GM19455 (cell line): ENCODE data around the gene MORN5.
"Not testable (repeated sequence)": the region's sequence is repeated elsewhere in the genome, so short reads cannot be mapped to it uniquely, and the experiment has no call there.

Experiments used
- ATAC-seq: cut with Tn5 transposase; IDR thresholded peaks from one replicate; pipeline ENCODE4 v1.9.1; 2021; ENCODE audit not compliant: unreplicated experiment

Gene MORN5

GRCh38 chr9:122159026-122159924, at the start of gene MORN5, which contains the start of gene NDUFA8:
TSS of gene MORN5 (plus strand) at chr9:122159908. CDS start at chr9:122159973, 65 bp downstream.
TSS of gene NDUFA8 (minus strand) at chr9:122159779. CDS start at chr9:122159677, 102 bp downstream.
- ATAC-seq, result peak; percentile 93

GRCh38 chr9:122110100-122110833, 49.4 kb upstream of the MORN5 start:
- no peak for ATAC-seq

DNA sequence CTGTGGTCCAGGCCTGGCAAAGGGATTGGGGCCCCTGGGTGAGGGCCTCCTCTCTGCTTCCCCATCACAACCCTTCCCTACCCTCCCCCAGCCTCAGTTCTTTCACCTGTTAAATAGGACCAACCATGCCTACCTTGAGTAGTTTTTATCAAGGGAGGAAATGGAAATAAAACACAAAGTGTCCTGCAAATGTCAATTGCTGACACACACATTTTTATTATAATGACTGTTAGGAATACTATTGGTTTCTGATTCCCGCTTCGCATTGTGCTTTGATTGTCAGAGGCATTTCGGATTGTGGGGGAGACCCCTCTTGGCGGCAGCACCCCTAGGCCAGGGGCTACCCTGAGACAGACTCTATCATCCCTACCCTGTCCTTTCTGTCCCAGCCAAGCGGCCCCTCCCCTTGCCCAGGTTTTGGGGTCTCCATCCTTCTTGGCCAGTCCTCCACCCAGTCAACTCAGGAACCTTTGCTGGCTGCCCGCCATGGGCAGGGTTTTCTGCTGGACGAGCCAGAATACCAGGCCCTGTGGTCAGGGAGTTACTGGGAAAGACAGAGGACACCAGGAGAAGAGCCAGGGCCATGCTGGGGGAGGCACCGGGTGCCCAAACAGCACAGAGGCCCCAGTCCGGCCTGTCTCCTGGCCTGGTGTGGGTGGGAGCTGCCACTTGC, 48.2 kb upstream of the MORN5 start:
- ATAC-seq, result no peak

DNA sequence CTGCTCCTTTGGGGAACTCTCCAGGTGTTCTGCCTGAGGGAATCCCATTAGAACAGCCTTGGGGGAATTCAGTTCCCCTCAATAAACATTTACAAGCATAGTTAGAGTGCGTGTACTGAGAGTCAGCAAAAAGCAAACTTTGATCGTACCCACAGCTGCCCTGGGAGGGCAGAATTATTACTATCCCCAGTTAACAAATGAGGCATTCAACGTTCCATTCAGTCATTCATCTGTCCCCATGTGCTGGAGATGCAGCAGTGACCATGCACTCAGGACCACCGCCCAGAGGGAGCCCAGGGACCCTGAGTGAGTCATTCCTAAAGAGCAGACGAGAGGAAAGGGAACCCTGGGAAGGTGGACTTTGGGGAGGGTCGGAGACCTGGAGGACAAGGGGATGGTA, 47.5 kb upstream of the MORN5 start:
- no peak for ATAC-seq

- no peak for ATAC-seq
Measured at GRCh38 chr9:122113574-122113973, 46.1 kb upstream of the MORN5 start.

DNA sequence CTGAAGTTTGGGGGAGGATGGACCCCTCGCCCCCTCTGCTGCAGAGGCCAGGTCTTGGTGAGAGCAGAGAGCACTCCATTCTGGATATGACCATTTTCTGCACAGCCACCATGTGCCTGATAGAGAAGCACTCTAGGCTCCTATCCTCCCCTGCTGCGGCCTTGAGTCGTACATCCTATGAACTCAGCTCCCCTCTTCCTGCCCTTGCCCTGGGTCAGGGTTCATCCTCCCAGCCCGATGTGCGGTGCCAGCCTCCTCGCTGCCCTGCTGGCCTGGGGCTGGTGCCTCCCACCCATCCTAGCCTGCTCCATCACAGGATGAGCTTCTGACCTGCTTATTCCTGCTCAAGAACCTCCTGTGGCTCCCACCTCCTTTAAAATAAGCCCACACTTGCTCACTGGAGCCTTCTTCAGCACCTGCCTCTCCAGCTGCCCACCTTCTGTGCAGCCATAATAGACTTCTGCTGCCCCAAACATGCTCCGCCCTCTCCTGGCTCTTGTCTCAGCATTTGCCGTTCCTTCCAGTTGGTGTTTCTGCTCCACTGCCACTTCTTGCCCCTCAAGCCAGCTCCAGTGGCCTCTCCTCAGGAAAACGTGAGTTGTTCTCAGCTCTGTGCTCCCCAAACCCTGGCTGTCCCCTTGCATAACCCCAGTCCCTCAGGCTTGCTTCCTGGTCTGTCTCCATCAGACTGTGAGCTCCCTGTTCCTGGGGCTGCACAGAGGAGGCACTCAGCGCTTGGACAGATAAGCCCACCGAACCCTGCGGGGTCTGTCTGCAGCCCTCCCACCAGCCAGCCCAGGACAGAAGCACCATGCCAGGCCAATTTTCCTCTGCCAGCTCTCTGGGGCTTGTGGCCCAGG, 44.3 kb upstream of the MORN5 start:
- no peak for ATAC-seq

DNA sequence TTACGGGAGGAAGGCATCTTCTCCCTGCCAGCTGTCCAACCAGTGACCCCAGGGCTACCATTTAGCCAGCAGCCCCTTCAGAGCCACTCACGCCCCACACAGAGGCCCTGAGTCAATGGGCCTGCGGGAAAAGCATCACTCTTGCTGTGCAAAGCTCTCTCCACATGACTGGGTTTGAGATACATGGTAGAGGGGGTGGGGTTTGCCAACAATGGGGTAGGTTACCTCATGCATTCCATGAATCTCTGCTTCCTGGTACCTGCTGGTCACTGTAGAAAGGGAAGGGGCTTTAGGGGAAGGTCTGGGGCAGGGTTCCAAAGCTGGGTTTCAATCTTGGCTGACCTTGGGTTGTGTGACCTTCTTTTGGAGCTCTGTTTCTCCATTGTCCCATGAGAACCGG, 43.7 kb upstream of the MORN5 start:
- ATAC-seq, result no peak

DNA sequence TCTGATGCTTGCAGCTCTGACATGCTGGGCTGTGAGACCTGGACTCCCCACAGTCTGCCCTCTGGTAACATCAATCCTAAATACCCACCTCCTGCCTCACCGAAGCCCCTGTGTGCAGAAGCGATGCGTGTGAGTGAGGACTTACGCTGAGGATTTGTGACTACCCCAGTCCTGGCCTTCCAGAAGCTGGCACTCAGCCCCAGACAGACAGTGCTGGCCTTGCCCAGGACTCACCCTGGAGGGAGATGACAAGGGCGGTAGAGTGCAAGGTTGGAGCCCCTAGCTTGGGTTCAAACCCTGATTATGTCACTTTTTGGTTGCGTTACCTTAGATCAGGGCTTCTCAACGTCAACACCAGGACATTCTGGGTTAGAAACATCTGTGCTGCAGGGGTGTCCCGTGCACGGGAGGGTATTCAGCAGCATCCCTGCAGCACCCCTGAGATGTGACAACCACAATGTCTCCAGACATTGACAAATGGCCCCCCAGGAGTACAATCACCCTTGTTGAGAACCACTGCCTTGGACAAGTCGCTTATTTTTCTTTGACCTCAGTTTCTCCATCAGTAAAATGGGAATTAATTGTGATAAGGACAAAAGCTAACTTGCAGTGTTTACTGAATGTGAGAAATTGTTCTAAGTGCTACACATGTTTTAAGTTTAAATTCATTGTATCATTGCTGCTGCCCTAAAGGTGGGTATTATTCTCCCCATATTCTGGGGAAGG, 43.1 kb upstream of the MORN5 start:
- no peak for ATAC-seq

- not testable (repeated sequence) for ATAC-seq
Measured at GRCh38 chr9:122117241-122117640, 42.5 kb upstream of the MORN5 start.

DNA sequence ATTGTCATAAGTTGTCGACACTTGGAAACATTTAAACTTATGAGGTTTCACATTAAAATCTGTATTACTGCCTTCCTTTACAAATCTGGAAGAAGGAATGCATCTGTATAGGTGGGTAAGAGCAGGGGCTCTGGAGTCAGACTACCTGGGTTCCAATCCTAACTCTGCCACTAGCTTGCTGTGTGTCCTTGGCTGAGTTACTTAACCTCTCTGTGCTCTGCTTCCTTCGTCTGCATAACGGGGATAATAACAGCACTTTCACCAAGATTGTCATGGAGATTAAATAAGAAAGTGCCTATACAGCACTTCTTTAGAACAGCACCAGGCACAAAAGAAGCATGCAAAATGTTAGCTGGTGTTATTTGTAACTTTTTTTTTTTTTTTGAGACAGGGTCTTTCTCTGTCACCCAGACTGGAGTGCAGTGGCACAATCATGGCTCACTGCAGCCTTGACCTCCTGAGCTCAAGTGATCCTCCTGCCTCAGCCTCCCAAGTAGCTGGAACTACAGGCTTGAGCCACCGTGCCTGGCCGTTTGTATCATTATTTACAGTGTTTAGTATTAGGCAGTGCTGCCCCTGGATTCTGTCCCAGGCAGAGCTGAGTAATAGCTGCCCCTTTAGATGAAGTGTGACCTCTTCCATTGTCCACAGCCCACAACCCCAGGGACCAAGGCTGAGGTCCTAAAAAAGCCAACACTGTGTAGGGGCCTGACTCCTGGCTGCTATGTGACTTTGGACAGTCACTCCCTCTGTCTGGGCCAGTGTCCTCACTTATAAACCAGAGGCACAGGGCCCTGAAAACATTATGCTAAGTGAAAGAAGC, 41.2 kb upstream of the MORN5 start:
- no peak for ATAC-seq

DNA sequence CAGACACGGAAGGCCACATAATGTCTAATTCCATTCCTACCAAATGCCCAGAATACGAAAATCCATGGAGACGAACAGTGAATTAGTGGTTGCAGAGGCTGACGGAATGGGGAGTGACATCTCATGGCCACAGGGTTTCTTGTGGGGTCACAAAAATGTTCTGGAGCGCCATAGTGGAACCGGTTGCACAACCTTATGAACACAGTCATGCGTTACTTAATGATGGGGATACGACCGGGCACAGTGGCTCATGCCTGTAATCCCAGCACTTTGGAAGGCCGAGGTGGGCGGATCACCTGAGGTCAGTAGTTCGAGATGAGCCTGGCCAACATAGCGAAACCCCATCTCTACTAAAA, 40.6 kb upstream of the MORN5 start:
- ATAC-seq, result no peak

DNA sequence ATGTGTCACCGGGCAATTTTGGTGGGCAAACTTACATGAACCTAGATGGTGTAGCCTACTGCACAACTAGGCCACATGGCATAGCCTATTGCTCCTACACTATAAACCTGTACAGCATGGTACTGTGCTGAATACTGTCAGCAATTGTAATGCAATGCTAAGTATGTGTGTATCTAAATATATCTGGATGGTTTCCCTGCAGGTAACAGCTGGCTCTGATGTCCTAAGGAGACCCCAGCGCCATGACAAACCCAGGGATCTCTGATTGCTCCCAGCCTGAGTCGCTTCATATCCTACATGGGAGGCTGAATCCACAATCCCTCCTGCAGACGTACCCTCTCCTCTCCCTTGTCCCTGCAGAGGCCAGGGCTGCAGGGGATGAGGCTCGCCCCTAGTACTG, 40.0 kb upstream of the MORN5 start:
- ATAC-seq, result no peak

DNA sequence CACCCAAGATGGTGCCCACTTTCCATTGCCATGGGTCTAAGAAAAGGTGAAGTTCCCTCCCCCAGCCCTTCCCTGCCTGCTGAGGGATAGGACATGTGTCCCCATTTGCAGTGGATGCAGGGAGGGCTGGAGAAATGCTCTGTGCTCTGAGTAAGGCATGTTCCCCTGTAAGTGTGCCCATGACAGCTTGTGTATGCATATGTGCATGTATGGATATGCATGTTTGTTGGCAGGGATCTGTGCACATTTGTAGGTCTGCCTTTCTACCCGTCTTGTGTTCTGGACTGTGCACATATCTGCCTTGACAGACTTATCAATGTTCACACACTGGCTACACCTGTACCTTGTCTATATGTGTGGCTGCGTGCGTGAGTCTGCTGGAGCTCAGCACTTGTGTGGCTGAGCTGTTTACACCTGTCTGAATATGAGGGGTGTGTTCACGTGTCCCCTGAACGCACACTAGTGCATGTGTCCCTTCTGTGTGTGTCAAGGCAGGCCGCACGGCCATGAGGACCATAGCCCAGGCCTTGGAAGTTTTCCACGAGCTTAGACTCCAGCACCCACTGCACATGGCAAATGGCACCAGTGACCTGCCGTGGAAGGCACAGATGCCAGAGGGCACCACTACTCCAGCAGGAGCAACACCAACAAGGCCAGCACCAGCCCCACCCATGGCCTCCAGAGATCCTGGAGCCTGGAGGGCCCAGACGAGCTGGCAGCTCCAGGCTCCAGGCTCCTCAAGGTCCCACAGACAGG, 39.2 kb upstream of the MORN5 start:
- no peak for ATAC-seq

- no peak for ATAC-seq
Measured at GRCh38 chr9:122121391-122121790, 38.3 kb upstream of the MORN5 start.

- no peak for ATAC-seq
Measured at GRCh38 chr9:122121931-122122330, 37.8 kb upstream of the MORN5 start.

DNA sequence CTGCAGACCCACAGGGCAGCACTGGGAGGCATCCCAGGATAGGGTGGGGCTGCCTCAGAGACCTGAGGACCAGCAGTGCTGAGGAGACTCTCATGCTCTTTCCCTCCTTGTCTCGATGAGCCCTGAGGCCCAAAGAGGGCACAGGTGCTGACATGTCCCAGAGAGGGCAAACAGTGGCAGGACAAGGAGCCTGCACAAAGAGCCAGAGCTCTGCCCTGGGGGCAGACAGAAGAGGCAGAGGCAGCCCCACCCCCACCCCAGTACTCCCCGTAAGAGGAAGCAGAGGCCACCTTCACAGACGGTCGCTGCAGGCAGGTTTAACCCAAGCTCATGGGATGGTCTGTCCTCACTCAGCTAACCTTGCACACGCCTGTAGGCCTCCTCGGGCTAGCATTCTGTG, 37.2 kb upstream of the MORN5 start:
- no peak for ATAC-seq

GRCh38 chr9:122122903-122123632, 36.6 kb upstream of the MORN5 start:
- no peak for ATAC-seq

- ATAC-seq, result no peak
Measured at GRCh38 chr9:122124048-122124447, 35.7 kb upstream of the MORN5 start.
